T-helper 1 cell (primary cell): Measurements from ENCODE around the gene LRP1B.

ENCODE experiments used
- DNase-seq, 5 donors: peaks; one replicate each; pipeline ENCODE4 v3.0.0-alpha.2; 2012 to 2020
- total RNA-seq, 4 donors: gene quantifications; one replicate each; lab custom pipeline; 2026; lab: John Stamatoyannopoulos, UW

Gene LRP1B
- 0 to 0.15 (median 0.04) reads per million in 4 donors for total RNA-seq

DNA sequence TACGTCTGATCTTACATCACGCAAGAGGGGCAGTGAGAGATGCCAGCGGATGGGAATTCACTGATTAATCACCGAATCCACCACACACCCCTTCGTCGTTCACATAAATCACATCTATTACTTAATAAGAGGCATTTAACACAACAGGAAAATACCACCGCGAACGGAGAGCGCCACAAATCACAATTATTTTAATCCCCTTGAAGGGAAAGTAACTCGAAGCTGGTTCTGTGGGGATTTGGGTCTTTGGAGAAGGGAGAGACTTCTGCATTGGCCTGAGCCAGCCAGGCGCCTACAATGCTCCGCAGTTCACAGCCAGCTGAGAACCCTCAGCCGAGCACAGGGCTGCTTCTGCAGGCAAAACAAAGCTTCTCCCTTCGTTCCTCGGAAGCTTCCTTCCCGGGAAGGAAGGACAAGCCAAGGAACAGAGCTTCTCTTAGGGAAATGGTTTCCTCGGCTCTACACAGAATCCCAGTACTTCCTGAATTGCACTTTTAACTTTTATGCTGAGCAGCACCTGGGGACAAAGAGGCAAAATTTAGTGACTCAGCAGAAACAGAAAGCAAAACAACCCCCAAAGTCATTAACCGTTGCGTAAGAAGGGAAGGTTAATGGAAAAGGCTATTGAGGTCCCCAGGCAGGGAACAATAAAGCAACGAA, at the start of gene LRP1B:
TSS of gene LRP1B (minus strand) at position 7 of the 660 bp plus-strand sequence. CDS start 287 bp downstream, outside the sequence.
- DNase-seq = peak in 1 of 5 donors; percentile 2

GRCh38 chr2:142179686-142180085, 48.9 kb upstream of the LRP1B start:
- DNase-seq = no peak

GRCh38 chr2:142178604-142179003, 47.8 kb upstream of the LRP1B start:
- no peak for DNase-seq

DNA sequence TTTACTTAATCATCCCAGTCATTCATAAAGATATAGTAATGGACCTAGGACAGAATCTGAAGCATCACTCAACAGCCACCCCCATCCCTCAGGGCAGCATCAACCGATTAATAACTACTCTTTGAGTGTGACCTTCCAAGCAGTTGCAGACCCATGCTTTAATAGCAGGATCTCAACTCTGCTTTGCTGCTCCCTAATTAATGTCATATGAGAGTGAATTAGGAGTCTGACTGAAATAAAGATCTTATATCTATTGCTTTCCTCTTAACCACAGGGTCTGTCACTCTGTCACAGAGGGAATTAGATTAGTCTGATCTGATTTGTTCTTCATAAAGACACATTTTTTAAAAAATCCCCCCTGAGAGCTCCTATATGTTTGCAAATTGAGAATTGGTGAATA, 46.1 kb upstream of the LRP1B start:
- no peak for DNase-seq

DNA sequence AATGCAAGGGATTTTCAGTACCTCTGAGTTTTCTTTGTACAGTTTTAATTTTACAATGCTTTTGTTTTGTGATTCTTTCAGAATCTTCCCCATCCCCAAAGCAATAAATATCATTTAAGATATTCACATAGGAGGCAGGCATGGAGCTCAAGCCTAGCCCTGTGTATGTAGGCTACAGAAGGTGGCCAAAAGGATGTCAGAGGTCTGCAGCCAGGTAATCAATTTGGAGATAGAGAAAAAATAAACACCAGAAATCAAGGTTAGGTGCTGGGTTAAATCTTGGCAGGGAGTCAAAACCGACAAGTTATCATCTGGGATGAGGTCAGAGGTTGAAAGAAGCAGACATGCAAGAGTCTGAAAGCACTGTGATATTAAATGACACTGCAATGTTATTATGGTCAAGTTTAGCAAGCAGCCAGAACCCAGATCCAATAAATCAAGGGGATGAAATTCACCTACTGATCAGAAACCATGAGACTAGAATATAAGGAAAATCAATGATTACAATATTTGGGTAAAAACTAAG, 45.1 kb upstream of the LRP1B start:
- DNase-seq = no peak

GRCh38 chr2:142174176-142174575, 43.4 kb upstream of the LRP1B start:
- DNase-seq = no peak

DNA sequence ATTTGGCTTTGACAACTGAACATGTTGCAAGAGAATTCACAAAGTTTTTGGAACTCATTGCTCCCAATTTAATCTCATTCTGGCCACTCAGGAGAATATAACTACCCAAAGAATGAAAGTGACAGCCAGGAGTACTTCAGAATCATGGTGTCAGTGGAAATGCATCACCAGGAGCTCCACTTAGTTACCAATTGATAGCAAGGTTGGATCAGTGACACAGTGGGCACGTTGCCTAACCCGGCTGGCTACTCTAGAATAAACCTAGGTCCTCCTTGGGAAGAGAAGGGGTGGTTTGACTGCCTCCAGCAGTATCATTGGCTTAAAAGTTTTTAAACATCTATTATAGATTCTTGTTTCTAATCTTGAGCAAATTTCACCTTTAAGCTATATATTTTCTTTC, 40.0 kb upstream of the LRP1B start:
- DNase-seq = no peak

- DNase-seq = no peak
Observed at GRCh38 chr2:142165790-142166189, 35.0 kb upstream of the LRP1B start.

DNA sequence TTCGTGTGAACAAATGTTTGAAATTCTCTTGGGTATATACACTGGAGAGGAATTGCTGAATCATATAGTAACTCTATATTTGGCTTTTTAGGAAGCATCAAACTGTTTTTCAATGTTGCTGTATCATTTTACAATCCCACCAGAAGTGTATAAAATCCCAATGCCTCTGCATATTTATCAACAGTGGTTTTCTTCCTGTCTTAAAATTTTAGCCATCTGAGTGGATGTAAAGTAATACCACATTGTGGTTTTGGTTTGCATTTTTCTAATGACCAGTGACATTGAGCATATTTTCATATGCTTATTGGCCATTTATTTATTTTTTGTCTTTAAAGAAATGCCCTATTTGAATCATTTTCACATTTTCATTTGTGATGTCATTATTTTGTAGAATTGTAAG, 22.8 kb upstream of the LRP1B start:
- no peak for DNase-seq

- DNase-seq = no peak
Observed at GRCh38 chr2:142150453-142150852, 19.6 kb upstream of the LRP1B start.

- no peak for DNase-seq
Observed at GRCh38 chr2:142144547-142144946, 13.7 kb upstream of the LRP1B start.

GRCh38 chr2:142142595-142142994, 11.8 kb upstream of the LRP1B start:
- DNase-seq = no peak

DNA sequence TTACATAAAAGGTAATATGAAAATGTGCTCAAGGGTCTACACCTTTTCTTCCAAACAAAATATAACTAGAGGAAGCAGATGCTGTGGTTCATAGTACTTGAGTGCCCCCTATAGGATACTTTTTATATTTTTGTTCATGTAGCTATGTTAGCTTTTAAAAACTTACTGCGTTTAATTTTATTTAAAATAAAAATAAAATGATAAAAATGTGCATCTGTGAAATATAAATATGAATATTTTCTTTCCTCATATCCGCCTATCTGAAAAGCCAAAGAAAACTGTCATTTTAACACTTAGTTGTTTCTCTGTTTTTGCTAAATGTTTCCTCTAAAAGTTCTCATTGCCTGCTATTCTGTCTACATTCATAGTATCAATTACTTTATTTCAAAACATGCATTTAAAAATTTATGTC, 9.6 kb upstream of the LRP1B start:
- no peak for DNase-seq

- DNase-seq = no peak
Observed at GRCh38 chr2:142139384-142139783, 8.6 kb upstream of the LRP1B start.

GRCh38 chr2:142136571-142136970, 5.8 kb upstream of the LRP1B start:
- no peak for DNase-seq

GRCh38 chr2:142134911-142135310, 4.1 kb upstream of the LRP1B start:
- DNase-seq = no peak

DNA sequence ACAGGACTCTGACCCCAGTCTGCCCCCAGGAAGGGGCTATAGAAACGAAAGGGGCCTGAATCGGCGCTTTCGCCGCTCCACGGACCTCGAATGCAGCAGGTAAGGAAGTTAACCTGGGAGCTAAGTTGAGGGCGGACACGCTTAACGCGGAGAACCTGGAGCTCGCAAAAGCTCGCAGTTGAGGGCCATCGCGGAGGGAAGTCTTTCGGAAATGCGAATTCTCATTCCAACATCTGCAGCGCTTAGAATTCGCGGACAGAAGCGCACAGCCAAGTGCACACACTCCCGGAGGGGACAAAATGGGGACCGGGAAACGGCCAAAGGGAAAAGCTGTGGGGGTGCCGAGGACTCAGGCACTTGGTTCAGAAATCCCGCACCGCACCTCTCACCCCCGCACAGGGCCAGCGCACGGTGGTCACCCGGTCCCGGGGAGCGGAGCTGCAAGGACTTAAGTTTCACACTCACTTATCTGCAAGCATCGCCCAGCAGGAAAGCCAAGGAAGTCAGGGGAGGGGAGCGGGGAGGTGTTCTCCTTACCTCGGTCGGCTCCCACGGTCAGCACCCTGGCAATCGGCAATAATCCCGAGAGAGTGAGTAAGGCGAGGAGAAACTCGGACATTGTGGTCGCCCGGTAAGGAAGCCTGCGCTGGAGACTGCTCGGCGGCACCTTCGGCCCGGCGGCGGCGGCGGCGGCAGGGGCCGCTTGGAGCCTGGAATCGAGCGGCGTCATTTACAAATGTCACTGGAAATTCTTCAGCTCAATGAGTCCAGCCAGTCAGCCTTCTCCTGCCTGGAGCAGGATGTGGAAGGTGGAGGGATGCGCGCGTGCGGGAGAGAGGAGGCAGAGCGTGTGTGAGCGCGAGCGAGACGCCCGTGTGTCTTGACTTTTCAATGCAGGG, 456 bp downstream of the LRP1B start:
- no peak for DNase-seq

DNA sequence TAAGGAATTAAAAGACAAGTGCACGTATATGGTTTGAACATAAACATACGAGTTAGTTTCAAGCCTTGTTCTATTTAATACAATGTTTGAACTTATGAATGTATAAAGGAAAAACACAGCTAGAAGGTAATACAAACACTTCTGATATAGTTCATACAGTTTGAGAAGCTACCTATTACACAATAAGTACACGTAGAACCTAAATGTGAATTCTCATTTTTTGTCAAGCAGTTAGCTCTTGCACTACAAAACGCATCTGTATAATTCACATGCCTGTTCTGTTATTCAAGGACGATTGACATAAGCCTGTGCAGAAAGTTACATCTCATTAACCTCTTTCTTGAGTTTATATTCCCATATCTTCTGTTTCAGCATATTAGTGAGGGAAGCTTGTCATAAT, 2.7 kb downstream of the LRP1B start:
- DNase-seq = no peak

DNA sequence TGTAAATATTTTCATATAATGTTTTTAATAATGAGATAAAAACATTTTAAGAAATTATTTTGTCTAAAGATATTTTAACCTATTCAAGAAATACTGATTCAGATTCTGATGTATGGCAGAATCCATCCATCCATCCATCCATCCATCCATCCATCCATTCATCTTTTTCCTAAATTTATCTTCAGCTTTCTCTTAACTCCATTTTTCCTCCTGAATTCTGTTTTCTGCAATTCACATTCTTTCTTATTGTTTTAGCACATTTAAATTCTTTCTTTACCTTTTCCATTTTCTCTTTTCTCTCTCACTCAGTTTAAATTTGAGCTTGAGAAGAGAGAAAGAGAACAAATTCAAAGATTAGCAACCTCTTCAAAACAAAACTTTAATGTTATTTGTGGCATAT, 3.6 kb downstream of the LRP1B start:
- DNase-seq = no peak

DNA sequence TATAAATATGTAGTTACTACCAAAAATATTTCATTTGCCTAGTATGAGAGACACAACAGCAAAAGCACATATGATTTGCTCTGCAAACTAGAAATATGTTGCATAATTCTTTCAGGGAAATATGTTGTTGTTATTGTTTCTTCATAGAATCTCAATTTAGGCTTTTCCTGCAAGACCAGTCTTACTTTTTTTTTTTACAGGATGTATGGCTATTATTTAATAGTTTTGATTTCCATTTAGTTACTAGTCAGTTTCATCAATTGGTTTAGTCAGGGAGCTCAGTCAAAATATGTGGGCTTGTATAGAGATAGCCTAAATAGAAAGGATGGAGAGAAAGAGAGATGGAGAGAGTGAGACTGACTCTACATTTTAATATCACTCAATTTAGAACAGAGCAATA, 6.1 kb downstream of the LRP1B start:
- DNase-seq = no peak

DNA sequence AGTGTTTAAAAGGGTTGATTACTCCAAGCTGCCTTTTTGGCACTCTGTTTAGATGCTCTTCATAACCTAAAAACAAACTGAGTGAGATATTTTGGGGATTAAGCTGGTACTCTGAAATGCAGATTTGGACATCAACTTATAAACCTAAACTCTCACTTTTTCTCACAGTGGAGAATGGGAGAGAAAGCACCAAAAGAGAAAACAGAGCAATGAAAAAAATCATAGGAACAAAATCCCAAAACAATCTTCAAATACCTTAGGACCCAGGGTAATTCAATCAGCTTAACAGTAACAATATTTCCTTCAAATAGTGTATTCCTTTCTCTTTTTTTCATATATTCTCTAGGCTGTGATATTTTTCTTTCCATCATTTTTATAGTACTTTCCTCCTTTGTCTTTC, 11.5 kb downstream of the LRP1B start:
- DNase-seq = no peak

DNA sequence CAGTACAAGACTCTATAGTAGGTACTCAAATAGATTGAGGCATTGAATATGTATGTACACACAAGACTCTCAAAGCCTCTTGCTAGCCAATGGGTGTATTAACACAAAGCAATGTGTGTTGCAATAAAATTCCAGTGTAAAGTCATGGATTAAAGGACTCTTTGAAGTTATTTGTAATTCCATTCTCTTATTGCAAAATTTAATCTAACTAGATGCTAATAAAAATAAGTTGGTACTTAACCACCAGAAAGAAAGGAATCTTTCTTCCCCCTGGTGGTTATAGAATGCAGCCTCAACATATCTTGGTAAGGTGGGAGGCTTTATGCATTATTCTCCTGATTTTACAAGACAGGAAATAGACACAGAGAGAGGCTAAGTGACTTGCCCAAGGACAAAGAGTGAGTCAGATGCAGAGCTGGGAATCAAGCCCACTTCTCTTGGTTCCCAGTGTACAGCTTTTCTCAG, 18.0 kb downstream of the LRP1B start:
- DNase-seq = no peak

- no peak for DNase-seq
Observed at GRCh38 chr2:142104134-142104758, 26.6 kb downstream of the LRP1B start.
